ENCODE results near the gene PRR7. TPM values are rescaled to one million over a fixed set of nuclear protein-coding genes. Genes with fewer than 3 reads are reported as not detected.
A peak's percentile ranks its signal among the peaks of the same experiment; 100 is the strongest.

Gene PRR7
- total and polyA plus RNA-seq, 2 of the 4 experiments (the other 2 are of a cell fraction) = 1.1 to 10.1 TPM

GRCh38 chr5:177425801-177426565 lies 20.6 kb upstream of the PRR7 start:
- Histone ChIP-seq H2AK9ac (replicated peaks; ENCODE audit: low read depth, low read length, poor library complexity) (peak overlapping the region; percentile 95), H2BK5ac (ENCODE audit: low read depth, low read length, poor library complexity, severe bottlenecking) (peak overlapping the region; percentile 75), H3K14ac (replicated peaks; ENCODE audit: low read depth, low read length) (peak overlapping the region; percentile 95), H3K4me3 (ENCODE audit: insufficient read depth, low read depth, low read length) (peak overlapping the region; percentile 47), H3K9me1 (ENCODE audit: insufficient read depth, low read length) (peaks cover 15% of the 10 kb centered on the region), H4K5ac (ENCODE audit: low read depth, low read length) (peak overlapping the region; percentile 94), H3K9me3 (ENCODE audit: control insufficient read depth, insufficient read depth, low read length) (no peaks in the 10 kb centered on the region), H3K4ac (ENCODE audit: low read depth, low read length) (peak overlapping the region; percentile 97), H3K56ac (ENCODE audit: extremely low read depth, insufficient read depth, low read length) (peak overlapping the region; percentile 82), H3K36me3 (ENCODE audit: control insufficient read depth, insufficient read depth, low read length) (no peaks in the 10 kb centered on the region), H3K18ac (ENCODE audit: low read depth, low read length) (peak overlapping the region; percentile 75), H3K79me1 (ENCODE audit: low read depth in 1 of 2, low read length in 2 of 2) (peaks cover 13 to 46% of the 10 kb centered on the region in 2 experiments), H2BK15ac (ENCODE audit: low read depth, low read length) (peak overlapping the region; percentile 97), H2BK20ac (ENCODE audit: low read depth, low read length) (peak overlapping the region; percentile 84), H3K9ac (ENCODE audit: low read depth, low read length) (peak overlapping the region; percentile 76), H3K23ac (ENCODE audit: low read depth, low read length) (peak overlapping the region; percentile 93), H3K27ac (ENCODE audit: insufficient read depth, low read length) (peak overlapping the region; percentile 85), H3K4me1 (ENCODE audit: control insufficient read depth, insufficient read depth, low read length) (peaks cover 13% of the 10 kb centered on the region), H2AK5ac (ENCODE audit: low read depth, low read length) (peak overlapping the region; percentile 93), H4K8ac (ENCODE audit: low read depth in 2 of 2, low read length in 2 of 2) (peak overlapping the region; percentile 95 to 98), H4K20me1 (ENCODE audit: insufficient read depth, low read length) (peaks cover 27% of the 10 kb centered on the region), H4K91ac (ENCODE audit: insufficient read depth, low read depth, low read length) (peak overlapping the region; percentile 96), H2BK120ac (ENCODE audit: low read depth, low read length) (peak overlapping the region; percentile 90), H3K27me3 (ENCODE audit: control insufficient read depth, insufficient read depth, low read length) (no peaks in the 10 kb centered on the region), H2AFZ (replicated peaks; ENCODE audit: low read length, poor library complexity) (peak overlapping the region; percentile 97), H3K4me2 (ENCODE audit: low read depth, low read length) (peak overlapping the region; percentile 73)
- DNase-seq (peak; percentile 100), ATAC-seq (ENCODE audit: low read depth) (peak; percentile 94)
- dilution Hi-C loops (cut with HindIII; ENCODE audit: low sequenced_read_pairs, unreplicated experiment) = no loop called here
- in situ Hi-C loops (cut with MboI; ENCODE audit: low sequenced_read_pairs) = no loop called here
- BruUV-seq (replicated peaks) = no TSS peak
- ChIA-PET CTCF (interaction anchor here (0.6 to 3.1 kb wide), 3 partner anchors 22 to 74 kb away, joined by 3 to 13 read pairs (median 4); no protein-coding TSS in a partner anchor), POLR2A (ENCODE audit: unreplicated experiment) (interaction anchor here (0.6 to 0.9 kb wide), 6 partner anchors 10 to 141 kb away, joined by 3 to 7 read pairs (median 4); partner anchors contain the start of gene PDLIM7)
- 2% methylated on average over 10 of the region's 52 CpGs; no CpG with 5 or more reads in 1 of the 2 experiments for WGBS, 2 experiments (ENCODE audit: extremely low coverage in 2 of 2, insufficient read length in 1 of 2)
- intact Hi-C loops (cut with micrococcal nuclease) = loop anchor here (1.0 kb wide), 1 partner anchor 22 kb away; no protein-coding TSS in a partner anchor
- peak; percentile 81 for TF ChIP-seq RCOR1 (IDR thresholded peaks at IDR 0.05; ENCODE audit: insufficient replicate concordance, low read length)
- no peak; the same call in 1 of the 2 replicates for TF ChIP-seq MXI1 (IDR thresholded peaks at IDR 0.05; ENCODE audit: borderline replicate concordance, low read depth, low read length)
- TF ChIP-seq ELK1 (IDR thresholded peaks at IDR 0.05; ENCODE audit: borderline replicate concordance, low read depth, low read length) = no peak
- TF ChIP-seq FOS (IDR thresholded peaks at IDR 0.05; ENCODE audit: low read depth, low read length) = peak; percentile 38; the same call in 1 of the 2 replicates
- TF ChIP-seq CHD1 (IDR thresholded peaks at IDR 0.05; ENCODE audit: low read depth, low read length) = no peak
- TF ChIP-seq POLR2A (IDR thresholded peaks at IDR 0.05; ENCODE audit: low read depth, low read length) = peak; percentile 70; the same call in 1 of the 2 replicates
- no peak for TF ChIP-seq CTCF (conservative IDR thresholded peaks at IDR 0.05; ENCODE audit: low read depth, low read length)
- peak; percentile 12; the same call in 1 of the 2 replicates for TF ChIP-seq USF2 (IDR thresholded peaks at IDR 0.05; ENCODE audit: low read depth, low read length)
- TF ChIP-seq MAZ (IDR thresholded peaks at IDR 0.05; ENCODE audit: borderline replicate concordance, low read depth, low read length) = peak; percentile 64; the same call in 1 of the 2 replicates
- TF ChIP-seq MAFK (IDR thresholded peaks at IDR 0.05; ENCODE audit: low read depth, low read length) = no peak
- no peak for TF ChIP-seq SMC3 (IDR thresholded peaks at IDR 0.05; ENCODE audit: low read depth, low read length)
- no peak for TF ChIP-seq RAD21 (IDR thresholded peaks at IDR 0.05; ENCODE audit: low read length)
- no peak for TF ChIP-seq NFE2L2 (IDR thresholded peaks at IDR 0.05; ENCODE audit: low read depth, low read length)

All from IMR-90 (cell line).